Right lobe of liver (tissue), 6 donors: Measurements from ENCODE around the gene LGALS7B. TPM values are rescaled to one million over a fixed set of nuclear protein-coding genes. Genes with fewer than 3 reads are reported as not detected.
"Not testable (repeated sequence)": the region's sequence is repeated elsewhere in the genome, so short reads cannot be mapped to it uniquely, and the experiment has no call there.

Experiments
- ATAC-seq, 4 donors: fragments of 200-7000 bp; cut with Tn5 transposase; one replicate each; pipeline ENCODE4 v1.9.1; 2020; ENCODE audit warnings: mild to moderate bottlenecking in 4 of 4, moderate library complexity in 4 of 4
- DNase-seq, 3 donors: peaks; one replicate each; pipeline ENCODE4 v3.0.0-alpha.2; 2020
- H3K27ac ChIP-seq, 3 donors: fragments of 200-600 bp; one replicate each; pipeline ENCODE4 v1.8.0; 2022
- H3K27me3 ChIP-seq, 2 donors: fragments of 200-600 bp; one replicate each; pipeline ENCODE4 v1.8.0; 2022
- H3K36me3 ChIP-seq, 4 donors: fragments of 200-600 bp; sonication (generic) in 1 of 4; one replicate each; pipeline versions ENCODE4 v1.5.1 to v1.8.0; 2017 to 2022; ENCODE audit warnings: control low read depth in 1 of 4
- H3K4me1 ChIP-seq, 4 donors: fragments of 200-600 bp; sonication (generic) in 1 of 4; one replicate each; pipeline versions ENCODE4 v1.5.1 to v1.8.0; 2017 to 2022; ENCODE audit warnings: control low read depth in 1 of 4
- H3K4me3 ChIP-seq, 3 donors: fragments of 200-600 bp; one replicate each; pipeline ENCODE4 v1.8.0; 2022
- H3K9me3 ChIP-seq, 4 donors: fragments of 200-600 bp; sonication (generic) in 1 of 4; one replicate each; pipeline versions ENCODE4 v1.5.1 to v1.8.0; 2017 to 2022; ENCODE audit warnings: control low read depth in 1 of 4
- POLR2A ChIP-seq: fragments of 450-650 bp; IDR thresholded peaks from one replicate; pipeline ENCODE4 v1.6.1; 2017; ENCODE audit warnings: antibody characterized with exemption, mild to moderate bottlenecking
- WGBS: methylation state at CpG from one replicate; pipeline ENCODE4 v1.1.6; 2018; ENCODE audit warnings: low coverage, low lambda C conversion rate; ENCODE audit not compliant: insufficient coverage; ENCODE audit errors: missing lambda C conversion rate; 5-methylcytosine and 5-hydroxymethylcytosine counted together
- intact Hi-C, 2 donors: fragments of 100-400 bp; cut with DNase I; formaldehyde crosslinking; loops; one replicate each; pipeline versions ENCODE4 v1.11.2 to v1.14.1; 2022
- total RNA-seq, 6 experiments: library from RNA; depleted of rRNA in 2 of 6; stranded (reverse); fragments of >200 nt in 2 of 6; fragmentation: NEBNext Ultra II Directional in 3 of 6; extraction: Animal tissue kit (Norgen Biotek cat#: 25700) in 3 of 6; gene quantifications; one replicate each; pipeline versions ENCODE4 v1.1.0 to v1.2.4, GENCODE V29; 2016 to 2023
- TF ChIP-seq, protein P1 (sequence below), 4 donors: fragments of 200-600 bp in 3 of 4; fragments of 450-650 bp in 1 of 4; IDR thresholded peaks; one replicate each; pipeline versions ENCODE4 v1.5.1 to v1.8.0; 2016 to 2022; ENCODE audit warnings: antibody characterized with exemption in 4 of 4, mild to moderate bottlenecking in 2 of 4
- donor health status: DM: no; HTN: yes; CAD: no.
- donor health status: DM: no; HTN: no; CAD: no.
- donor health status: DM: no; HTN: no; CAD: no.
- donor health status: DM: no; HTN: yes; CAD: no.
- donor health status: DM: no; HTN: yes; CAD: no.

Gene LGALS7B
- total RNA-seq, 6 experiments from 2014 or later = not detected

DNA sequence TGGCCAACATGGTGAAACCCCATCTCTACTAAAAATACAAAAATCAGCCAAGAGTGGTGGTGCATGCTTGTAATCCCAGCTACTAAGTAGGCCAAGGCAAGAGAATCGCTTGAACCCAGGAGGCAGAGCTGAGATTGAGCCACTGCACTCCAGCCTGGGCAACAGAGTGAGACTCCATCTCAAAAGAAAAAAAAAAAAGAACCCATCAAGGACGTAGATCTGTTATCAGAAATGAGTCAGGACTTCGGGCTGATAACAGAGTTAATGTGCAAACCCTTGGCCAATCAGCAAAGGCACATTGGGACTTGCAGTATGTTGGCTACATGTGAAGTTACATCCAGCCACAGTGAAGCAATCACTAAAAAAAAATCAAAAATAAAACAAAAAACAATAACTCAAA lies 4.8 kb upstream of the LGALS7B start:
- no peaks in the 10 kb centered on the region for H3K9me3 ChIP-seq
- no peaks in the 10 kb centered on the region for H3K27me3 ChIP-seq
- intact Hi-C loops = no loop called here
- H3K27ac ChIP-seq = no peak overlapping the region
- peak in 1 of 3 donors; percentile 5 for DNase-seq
- TF ChIP-seq, protein P1, sequence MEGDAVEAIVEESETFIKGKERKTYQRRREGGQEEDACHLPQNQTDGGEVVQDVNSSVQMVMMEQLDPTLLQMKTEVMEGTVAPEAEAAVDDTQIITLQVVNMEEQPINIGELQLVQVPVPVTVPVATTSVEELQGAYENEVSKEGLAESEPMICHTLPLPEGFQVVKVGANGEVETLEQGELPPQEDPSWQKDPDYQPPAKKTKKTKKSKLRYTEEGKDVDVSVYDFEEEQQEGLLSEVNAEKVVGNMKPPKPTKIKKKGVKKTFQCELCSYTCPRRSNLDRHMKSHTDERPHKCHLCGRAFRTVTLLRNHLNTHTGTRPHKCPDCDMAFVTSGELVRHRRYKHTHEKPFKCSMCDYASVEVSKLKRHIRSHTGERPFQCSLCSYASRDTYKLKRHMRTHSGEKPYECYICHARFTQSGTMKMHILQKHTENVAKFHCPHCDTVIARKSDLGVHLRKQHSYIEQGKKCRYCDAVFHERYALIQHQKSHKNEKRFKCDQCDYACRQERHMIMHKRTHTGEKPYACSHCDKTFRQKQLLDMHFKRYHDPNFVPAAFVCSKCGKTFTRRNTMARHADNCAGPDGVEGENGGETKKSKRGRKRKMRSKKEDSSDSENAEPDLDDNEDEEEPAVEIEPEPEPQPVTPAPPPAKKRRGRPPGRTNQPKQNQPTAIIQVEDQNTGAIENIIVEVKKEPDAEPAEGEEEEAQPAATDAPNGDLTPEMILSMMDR (IDR thresholded peaks at IDR 0.05) = no peak
- TF ChIP-seq POLR2A = no peak
- peaks cover 0 to 6% (median 0%) of the 10 kb centered on the region in 4 donors for H3K4me1 ChIP-seq
- H3K36me3 ChIP-seq = no peaks in the 10 kb centered on the region
- ATAC-seq = peak in 3 of 4 donors; percentile 61 to 85 (median 70)
- WGBS = 56% methylated on average over 3 of the region's 3 CpGs
- no peak overlapping the region for H3K4me3 ChIP-seq

DNA sequence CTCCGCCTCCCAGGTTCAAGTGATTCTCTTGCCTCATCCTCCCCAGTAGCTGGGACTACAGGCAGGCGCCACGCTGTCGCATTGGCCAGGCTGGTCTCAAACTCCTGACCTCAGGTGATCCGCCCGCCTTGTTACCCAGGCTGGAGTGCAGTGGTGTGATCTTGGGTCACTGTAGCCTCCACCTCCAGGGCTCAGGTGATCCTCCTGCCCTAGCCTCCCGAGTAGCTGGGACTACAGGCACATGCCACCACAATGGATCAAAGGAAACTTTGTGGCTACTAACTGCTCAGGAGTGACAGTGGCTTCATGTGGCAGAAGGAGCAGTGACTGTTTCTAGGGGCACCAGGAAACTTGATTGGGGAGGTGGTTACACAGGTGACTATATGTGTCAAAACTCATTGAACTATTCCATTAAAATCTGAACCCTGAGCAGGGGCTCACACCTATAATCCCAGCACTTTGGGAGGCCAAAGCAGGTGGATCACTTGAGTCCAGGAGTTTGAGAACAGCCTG lies 3.8 kb upstream of the LGALS7B start:
- intact Hi-C loops = no loop called here
- H3K4me3 ChIP-seq = no peak overlapping the region
- peaks cover 0 to 6% (median 0%) of the 10 kb centered on the region in 4 donors for H3K4me1 ChIP-seq
- no peaks in the 10 kb centered on the region for H3K36me3 ChIP-seq
- DNase-seq (peak in 1 of 3 donors; percentile 29), ATAC-seq (no peak)
- no peaks in the 10 kb centered on the region for H3K27me3 ChIP-seq
- no peaks in the 10 kb centered on the region for H3K9me3 ChIP-seq
- H3K27ac ChIP-seq = no peak overlapping the region
- 100% methylated on average over 1 of the region's 7 CpGs for WGBS
- TF ChIP-seq, protein P1 (IDR thresholded peaks at IDR 0.05) = no peak
- TF ChIP-seq POLR2A = no peak

DNA sequence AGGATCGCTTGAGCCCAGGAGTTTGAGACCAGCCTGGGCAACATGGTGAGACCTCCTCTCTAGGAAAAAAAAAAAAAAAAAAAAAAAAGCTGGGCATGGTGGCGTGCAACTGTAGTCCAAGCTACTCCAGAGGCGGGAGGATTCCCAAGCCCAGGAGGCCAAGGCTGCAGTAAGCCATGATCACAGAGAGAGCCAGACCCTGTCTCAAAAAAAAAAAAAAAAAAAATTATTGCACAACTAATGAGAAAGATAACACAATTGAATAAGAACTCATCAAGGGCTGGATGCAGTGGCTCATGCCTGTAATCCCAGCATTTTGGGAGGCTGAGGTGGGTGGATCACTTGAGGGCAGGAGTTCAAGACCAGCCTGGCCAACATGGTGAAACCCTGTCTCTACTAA lies 2.9 kb upstream of the LGALS7B start:
- H3K36me3 ChIP-seq, H3K9me3 ChIP-seq, H3K27ac ChIP-seq, H3K27me3 ChIP-seq, ATAC-seq, H3K4me3 ChIP-seq, H3K4me1 ChIP-seq, intact Hi-C loops: not testable (repeated sequence)
- 88% methylated on average over 3 of the region's 3 CpGs for WGBS
- DNase-seq = peak in 1 of 3 donors; percentile 5

GRCh38 chr19:38786572-38787265 lies 2.3 kb upstream of the LGALS7B start:
- Histone ChIP-seq H3K36me3 (no peaks in the 10 kb centered on the region), H3K4me3 (no peak overlapping the region), H3K9me3 (no peaks in the 10 kb centered on the region), H3K4me1 (peaks cover 0 to 6% (median 0%) of the 10 kb centered on the region in 4 donors), H3K27ac (no peak overlapping the region), H3K27me3 (no peaks in the 10 kb centered on the region)
- ATAC-seq (no peak), DNase-seq (peak in 1 of 3 donors; percentile 36)
- no peak for TF ChIP-seq POLR2A
- TF ChIP-seq, protein P1 (IDR thresholded peaks at IDR 0.05) = no peak
- WGBS = 90% methylated on average over 3 of the region's 11 CpGs
- intact Hi-C loops = no loop called here

GRCh38 chr19:38790507-38791403 lies 1.8 kb downstream of the LGALS7B start:
- H3K27ac ChIP-seq, DNase-seq, intact Hi-C loops, H3K4me3 ChIP-seq, H3K36me3 ChIP-seq, H3K27me3 ChIP-seq, ATAC-seq, H3K9me3 ChIP-seq, H3K4me1 ChIP-seq: not testable (repeated sequence)
- WGBS = 80% methylated on average over 10 of the region's 49 CpGs

- peak; percentile 82 to 89 (median 88) for ATAC-seq
- WGBS = no CpG with 5 or more reads among the region's 40 CpGs
- H3K4me3 ChIP-seq, DNase-seq, H3K27ac ChIP-seq, H3K9me3 ChIP-seq, intact Hi-C loops, H3K36me3 ChIP-seq, H3K27me3 ChIP-seq, H3K4me1 ChIP-seq: not testable (repeated sequence)
Observed at GRCh38 chr19:38791451-38792064, 2.6 kb downstream of the LGALS7B start.
